GM13977 (cell line): ENCODE data around the gene LETMD1.

Experiments used
- DNase-seq: peaks from one replicate; pipeline ENCODE4 v3.0.0; 2012; ENCODE audit warnings: low spot score
- in situ Hi-C: fragments of 300-500 bp; cut with MboI; formaldehyde crosslinking; loops from one replicate; pipeline ENCODE4 v1.12.0; 2022; ENCODE audit warnings: low sequenced_read_pairs, low pct_unique_long_range_greater_than_20kb, mixed read lengths, inconsistent platforms; ENCODE audit not compliant: unreplicated experiment
- TF ChIP-seq, protein P1 (sequence below): IDR thresholded peaks from 2 replicates; pipeline ENCODE4 v1.5.1; 2012; ENCODE audit warnings: mild to moderate bottlenecking, control low read depth; ENCODE audit not compliant: insufficient read depth; ENCODE audit errors: extremely low read depth, missing control alignments

LETMD1 gene

GRCh38 chr12:51082561-51083125, 34.5 kb downstream of the LETMD1 start:
- TF ChIP-seq, protein P1, sequence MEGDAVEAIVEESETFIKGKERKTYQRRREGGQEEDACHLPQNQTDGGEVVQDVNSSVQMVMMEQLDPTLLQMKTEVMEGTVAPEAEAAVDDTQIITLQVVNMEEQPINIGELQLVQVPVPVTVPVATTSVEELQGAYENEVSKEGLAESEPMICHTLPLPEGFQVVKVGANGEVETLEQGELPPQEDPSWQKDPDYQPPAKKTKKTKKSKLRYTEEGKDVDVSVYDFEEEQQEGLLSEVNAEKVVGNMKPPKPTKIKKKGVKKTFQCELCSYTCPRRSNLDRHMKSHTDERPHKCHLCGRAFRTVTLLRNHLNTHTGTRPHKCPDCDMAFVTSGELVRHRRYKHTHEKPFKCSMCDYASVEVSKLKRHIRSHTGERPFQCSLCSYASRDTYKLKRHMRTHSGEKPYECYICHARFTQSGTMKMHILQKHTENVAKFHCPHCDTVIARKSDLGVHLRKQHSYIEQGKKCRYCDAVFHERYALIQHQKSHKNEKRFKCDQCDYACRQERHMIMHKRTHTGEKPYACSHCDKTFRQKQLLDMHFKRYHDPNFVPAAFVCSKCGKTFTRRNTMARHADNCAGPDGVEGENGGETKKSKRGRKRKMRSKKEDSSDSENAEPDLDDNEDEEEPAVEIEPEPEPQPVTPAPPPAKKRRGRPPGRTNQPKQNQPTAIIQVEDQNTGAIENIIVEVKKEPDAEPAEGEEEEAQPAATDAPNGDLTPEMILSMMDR = no peak
- in situ Hi-C loops = no loop called here
- DNase-seq = no peak

DNA sequence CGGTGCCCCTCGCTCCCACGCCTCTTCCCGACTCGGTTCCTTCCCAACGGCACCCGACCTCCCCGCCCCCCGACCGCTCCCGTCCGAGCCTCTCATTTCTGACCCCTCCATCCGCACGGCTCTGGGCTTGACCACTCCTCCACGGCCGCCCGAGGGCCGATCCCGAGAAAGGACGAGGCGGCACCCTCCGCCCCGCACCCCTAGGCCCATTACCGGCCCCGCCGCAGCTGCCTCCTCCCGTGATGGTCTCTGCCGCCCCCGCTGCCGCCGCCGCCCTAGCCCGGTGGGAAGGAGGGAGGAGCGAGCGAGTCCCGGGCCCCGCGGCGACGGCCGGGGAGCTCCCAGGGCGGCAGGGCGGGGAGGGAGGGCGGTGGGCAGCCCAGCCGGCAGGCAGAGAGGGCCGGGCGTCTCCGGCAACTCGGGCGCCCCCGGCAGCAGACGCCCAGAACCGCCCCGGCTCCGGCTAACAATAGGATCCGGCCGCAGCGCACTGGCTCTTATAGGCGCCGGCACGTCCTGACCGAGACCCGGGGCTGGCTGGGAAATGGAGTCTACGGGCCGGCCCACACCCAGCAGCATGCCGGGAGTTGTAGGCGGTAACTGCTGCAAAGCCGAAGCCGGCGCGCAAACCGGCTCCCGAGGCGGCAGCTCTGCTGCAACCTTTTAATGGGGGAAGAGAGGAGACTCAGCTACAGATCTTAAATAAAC, 35.2 kb downstream of the LETMD1 start, which contains the start of gene CSRNP2:
CSRNP2 (minus strand) TSS at position 471 of the 708 bp plus-strand sequence. CDS start 7,035 bp downstream, outside the sequence.
- DNase-seq = peak; percentile 97
- TF ChIP-seq, protein P1 = no peak
- in situ Hi-C loops = no loop called here

GRCh38 chr12:51085757-51086156, 37.6 kb downstream of the LETMD1 start:
- in situ Hi-C loops = no loop called here

GRCh38 chr12:51086933-51087332, 38.8 kb downstream of the LETMD1 start:
- in situ Hi-C loops = no loop called here
- no peak for DNase-seq
- TF ChIP-seq, protein P1 = no peak

More at GRCh38 chr12:51085757-51086156, 37.6 kb downstream of the LETMD1 start:
- TF ChIP-seq, protein P1 = no peak
- no peak for DNase-seq

DNA sequence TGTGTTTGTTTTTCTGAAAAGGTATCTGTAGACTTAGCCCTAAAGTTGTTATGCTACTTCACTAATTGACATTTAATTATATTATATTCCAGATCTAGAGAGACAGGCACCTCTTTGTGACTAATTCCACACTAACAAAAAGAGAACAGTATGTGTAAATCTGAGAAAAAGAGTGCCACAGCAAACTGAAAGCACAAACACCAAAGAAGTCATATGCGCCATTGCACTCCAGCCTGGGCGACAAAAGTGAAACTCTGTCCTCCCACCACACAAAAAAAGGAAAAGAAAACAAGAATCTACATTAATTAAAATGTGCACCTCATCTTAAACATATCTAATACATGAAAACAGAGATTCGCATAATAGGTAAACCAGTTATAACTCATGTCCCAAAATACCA, 39.7 kb downstream of the LETMD1 start:
- in situ Hi-C loops = no loop called here
- DNase-seq = peak; percentile 51
- TF ChIP-seq, protein P1 = no peak

DNA sequence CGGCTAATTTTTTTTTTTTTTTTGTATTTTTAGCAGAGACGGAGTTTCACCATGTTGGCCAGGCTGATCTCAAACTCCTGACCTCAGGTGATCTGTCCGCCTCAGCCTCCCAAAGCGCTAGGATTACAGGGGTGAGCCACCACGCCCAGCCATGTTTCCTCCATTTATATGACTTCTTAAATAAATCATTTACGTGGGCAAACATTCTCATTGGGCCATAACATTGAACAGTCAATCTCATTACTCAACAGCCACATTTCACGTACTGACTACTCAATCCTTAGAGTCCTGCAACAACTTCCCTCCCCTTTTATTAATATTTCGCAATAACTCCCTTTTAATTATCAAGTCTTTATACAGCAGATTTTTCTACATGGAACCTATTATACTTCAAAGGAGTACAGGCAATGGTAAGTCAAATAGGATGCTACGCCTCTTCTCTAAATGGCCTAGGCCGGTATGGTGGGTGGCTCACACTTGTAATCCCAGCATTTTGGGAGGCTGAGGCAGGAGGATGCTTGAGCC, 42.6 kb downstream of the LETMD1 start:
- DNase-seq = no peak
- in situ Hi-C loops = no loop called here
- TF ChIP-seq, protein P1 = no peak
